Measurements from ENCODE around the gene NIT1. TPM values are rescaled to one million over a fixed set of nuclear protein-coding genes. Genes with fewer than 3 reads are reported as not detected.

The NIT1 gene
- total RNA-seq, 1 experiment from 2014 or later: 39.6 TPM

DNA sequence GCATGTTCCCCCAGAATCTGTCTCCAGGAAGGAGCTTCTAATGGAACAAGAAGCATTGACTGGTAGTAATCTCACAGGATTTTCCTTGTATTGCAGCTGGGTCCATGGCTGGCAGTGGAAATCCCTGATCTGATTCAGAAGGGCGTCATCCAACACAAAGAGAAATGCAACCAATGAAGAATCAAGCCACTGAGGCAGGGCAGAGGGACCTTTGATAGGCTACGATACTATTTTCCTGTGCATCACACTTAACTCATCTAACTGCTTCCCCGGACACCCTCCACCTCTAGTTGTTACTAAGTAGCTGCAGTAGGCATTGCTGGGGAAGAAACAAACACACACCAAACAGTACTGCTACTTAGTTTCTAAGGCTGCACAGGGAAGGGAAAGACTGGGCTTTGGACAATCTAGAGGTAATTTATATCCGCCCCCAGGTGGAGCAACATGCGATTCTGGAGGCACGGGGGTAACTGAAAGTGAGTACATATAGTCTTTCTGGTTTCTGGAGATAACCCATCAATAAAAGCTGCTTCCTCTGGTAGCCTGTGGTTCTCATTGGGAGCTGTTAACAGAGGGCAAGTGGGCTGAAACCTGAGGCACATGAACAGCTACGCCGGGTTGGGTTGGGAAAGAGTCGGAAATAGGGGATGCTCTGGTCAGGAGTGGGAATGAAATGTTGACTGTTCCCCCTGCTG, 40.6 kb downstream of the NIT1 start:
- Histone ChIP-seq H3K27me3 (ENCODE audit: insufficient read depth, low read length) (no peaks in the 10 kb centered on the region), H3T11ph (ENCODE audit: low read length) (no peak overlapping the region), H2BK120ac (ENCODE audit: low read depth, low read length, poor library complexity, severe bottlenecking) (no peak overlapping the region), H3K23me2 (ENCODE audit: insufficient read length, low read depth, low read length, poor library complexity, severe bottlenecking) (peaks cover 5% of the 10 kb centered on the region), H3K79me1 (ENCODE audit: insufficient read depth, low read depth, low read length, poor library complexity, severe bottlenecking) (no peaks in the 10 kb centered on the region), H2BK5ac (ENCODE audit: insufficient read length, low read length) (no peak overlapping the region), H3K56ac (ENCODE audit: insufficient read length, low read depth, low read length) (no peak overlapping the region), H3K18ac (ENCODE audit: insufficient read length, low read depth, low read length) (peak overlapping the region; percentile 55), H3K4me2 (ENCODE audit: insufficient read depth, insufficient read length, low read length) (peak overlapping the region; percentile 94), H3K4me1 (ENCODE audit: insufficient read depth, low read length) (no peaks in the 10 kb centered on the region), H4K91ac (ENCODE audit: insufficient read length, low read depth, low read length) (no peak overlapping the region), H2BK12ac (ENCODE audit: insufficient read length, low read depth, low read length) (no peak overlapping the region), H3K23ac (ENCODE audit: insufficient read length, low read depth, low read length) (no peak overlapping the region), H2AK5ac (ENCODE audit: insufficient read length, low read length) (no peak overlapping the region), H3K9me3 (ENCODE audit: control insufficient read depth, low read depth, low read length) (no peaks in the 10 kb centered on the region), H2AFZ (ENCODE audit: low read length) (no peak overlapping the region), H4K20me1 (ENCODE audit: control insufficient read depth, insufficient read depth, insufficient read length) (no peaks in the 10 kb centered on the region), H4K5ac (ENCODE audit: insufficient read length, low read depth, low read length) (peak overlapping the region; percentile 45), H3K27ac (ENCODE audit: insufficient read length, low read depth, low read length) (peak overlapping the region; percentile 1), H3K9ac (ENCODE audit: extremely low read depth, insufficient read length, low read length) (peak overlapping the region; percentile 66), H2BK15ac (ENCODE audit: low read depth, low read length) (no peak overlapping the region), H3K14ac (ENCODE audit: insufficient read depth, low read length) (no peak overlapping the region), H2BK20ac (ENCODE audit: low read depth, low read length, poor library complexity, severe bottlenecking) (no peak overlapping the region), H4K8ac (replicated peaks; ENCODE audit: insufficient read length, low read depth, low read length) (peak overlapping the region; percentile 78), H3K4ac (ENCODE audit: low read depth, low read length) (no peak overlapping the region), H3K79me2 (ENCODE audit: insufficient read depth, low read length) (no peaks in the 10 kb centered on the region)
- TF ChIP-seq, protein P1, sequence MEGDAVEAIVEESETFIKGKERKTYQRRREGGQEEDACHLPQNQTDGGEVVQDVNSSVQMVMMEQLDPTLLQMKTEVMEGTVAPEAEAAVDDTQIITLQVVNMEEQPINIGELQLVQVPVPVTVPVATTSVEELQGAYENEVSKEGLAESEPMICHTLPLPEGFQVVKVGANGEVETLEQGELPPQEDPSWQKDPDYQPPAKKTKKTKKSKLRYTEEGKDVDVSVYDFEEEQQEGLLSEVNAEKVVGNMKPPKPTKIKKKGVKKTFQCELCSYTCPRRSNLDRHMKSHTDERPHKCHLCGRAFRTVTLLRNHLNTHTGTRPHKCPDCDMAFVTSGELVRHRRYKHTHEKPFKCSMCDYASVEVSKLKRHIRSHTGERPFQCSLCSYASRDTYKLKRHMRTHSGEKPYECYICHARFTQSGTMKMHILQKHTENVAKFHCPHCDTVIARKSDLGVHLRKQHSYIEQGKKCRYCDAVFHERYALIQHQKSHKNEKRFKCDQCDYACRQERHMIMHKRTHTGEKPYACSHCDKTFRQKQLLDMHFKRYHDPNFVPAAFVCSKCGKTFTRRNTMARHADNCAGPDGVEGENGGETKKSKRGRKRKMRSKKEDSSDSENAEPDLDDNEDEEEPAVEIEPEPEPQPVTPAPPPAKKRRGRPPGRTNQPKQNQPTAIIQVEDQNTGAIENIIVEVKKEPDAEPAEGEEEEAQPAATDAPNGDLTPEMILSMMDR (conservative IDR thresholded peaks at IDR 0.05): no peak
- H3K4me3 Mint-ChIP-seq: peak overlapping the region; percentile 81 to 89
- peaks cover 23 to 25% of the 10 kb centered on the region in 2 experiments for H3K4me1 Mint-ChIP-seq
- peaks cover 26 to 49% (median 43%) of the 10 kb centered on the region in 3 experiments for H3K36me3 Mint-ChIP-seq (ENCODE audit: insufficient read depth in 1 of 3, low read depth in 3 of 3)
- H3K27ac Mint-ChIP-seq: peak overlapping the region; percentile 9 to 97 (median 86); a peak in 4 of 7 replicates
- no peaks in the 10 kb centered on the region for H3K9me3 Mint-ChIP-seq
- WGBS (ENCODE audit: extremely low coverage, insufficient read length, low lambda C conversion rate): no CpG with 5 or more reads among the region's 9 CpGs
- no peaks in the 10 kb centered on the region; the same call in 1 of the 2 replicates for H3K27me3 Mint-ChIP-seq (ENCODE audit: low read depth)
- DNase-seq: no peak
